Activated T-helper 1 cell treated with Interleukin-2 at 50 U/mL for 16 hours (primary cell): ENCODE data around the gene BTNL9.
"Not testable (repeated sequence)": the region's sequence is repeated elsewhere in the genome, so short reads cannot be mapped to it uniquely, and the experiment has no call there.

ENCODE experiments used
- DNase-seq: peaks from one replicate; pipeline ENCODE4 v3.0.0-alpha.2; 2020; ENCODE audit warnings: low read depth

The BTNL9 gene

DNA sequence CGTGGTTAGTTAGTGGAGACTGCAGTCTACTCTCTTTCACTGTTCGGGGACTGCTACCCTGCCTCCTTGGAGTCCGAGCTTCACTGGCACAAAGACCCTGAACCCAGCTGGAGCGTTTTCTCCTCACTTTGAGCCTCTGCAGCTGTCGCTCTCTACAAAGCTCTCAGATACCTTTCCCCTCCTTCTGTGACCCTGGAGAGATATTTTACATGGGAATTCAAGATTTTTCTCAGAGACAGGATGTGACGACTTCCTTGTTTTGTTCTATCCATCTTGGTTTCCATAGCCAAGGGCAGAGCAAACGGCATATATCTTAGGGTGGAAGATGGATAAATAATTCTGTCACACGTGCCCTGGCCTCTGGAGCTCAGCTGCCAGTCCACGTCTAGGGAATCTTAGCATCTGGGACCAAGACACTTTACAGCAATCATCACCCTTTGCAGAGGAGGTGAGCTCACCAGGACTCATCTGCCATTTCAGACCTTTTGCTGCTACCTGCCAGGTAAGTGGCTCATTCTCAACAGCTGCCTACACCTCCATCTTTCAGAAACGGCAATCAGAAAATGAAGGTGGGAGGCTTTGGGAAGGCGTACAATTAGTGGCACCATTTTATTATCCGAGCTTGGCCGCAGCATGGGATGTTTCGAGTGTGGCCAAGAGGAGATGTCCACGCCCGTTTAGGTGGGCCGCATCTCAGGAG is at the start of gene BTNL9:
BTNL9 (plus strand) TSS at position 336 of the 700 bp plus-strand sequence. CDS start 5,224 bp downstream, outside the sequence.
- no peak for DNase-seq

DNA sequence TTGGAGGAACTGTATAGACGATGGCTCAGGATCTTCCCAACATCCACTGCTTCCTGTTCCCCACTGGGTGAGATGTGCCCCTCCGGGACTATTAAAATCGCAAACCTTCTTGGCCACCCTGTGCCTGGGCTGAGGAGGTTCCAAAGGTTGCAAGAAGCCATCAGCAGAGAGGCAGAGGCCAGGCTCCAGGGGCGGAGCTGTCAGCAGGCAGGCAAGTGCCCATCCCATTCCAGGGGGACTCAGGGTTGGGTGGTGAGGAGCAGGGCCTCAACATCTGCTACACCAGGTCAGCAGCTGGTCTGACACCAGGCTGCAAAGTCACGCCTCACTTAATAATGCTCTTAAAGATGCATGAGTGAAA is 49.2 kb upstream of the BTNL9 start:
- no peak for DNase-seq

DNA sequence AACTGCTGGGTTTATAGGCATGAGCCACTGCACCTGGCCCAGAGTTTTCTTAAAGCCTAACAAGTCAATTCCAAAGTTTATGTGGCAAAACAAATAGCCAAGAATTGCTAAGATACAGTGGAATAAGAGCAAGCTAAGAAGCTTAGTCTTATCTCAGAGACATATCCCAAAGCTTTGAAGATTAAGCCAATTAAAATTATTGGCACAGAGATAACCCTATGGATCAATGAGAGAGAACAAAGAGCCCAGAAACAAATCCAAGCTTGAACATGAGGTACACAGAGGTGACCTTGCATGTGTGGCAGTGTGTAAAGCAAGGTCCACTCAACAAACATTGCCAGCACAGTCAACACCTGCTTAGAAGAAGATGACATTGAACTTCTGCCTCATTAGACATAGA is 38.1 kb upstream of the BTNL9 start:
- no peak for DNase-seq

DNA sequence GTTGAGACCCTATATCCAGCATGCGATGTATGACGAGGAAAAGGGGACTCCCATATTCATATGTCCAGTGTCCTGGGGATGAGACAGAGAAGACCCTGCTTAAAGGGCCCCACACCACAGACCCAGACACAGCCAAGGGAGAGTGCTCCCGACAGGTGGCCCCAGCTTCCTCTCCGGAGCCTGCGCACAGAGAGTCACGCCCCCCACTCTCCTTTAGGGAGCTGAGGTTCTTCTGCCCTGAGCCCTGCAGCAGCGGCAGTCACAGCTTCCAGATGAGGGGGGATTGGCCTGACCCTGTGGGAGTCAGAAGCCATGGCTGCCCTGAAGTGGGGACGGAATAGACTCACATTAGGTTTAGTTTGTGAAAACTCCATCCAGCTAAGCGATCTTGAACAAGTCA is 34.3 kb upstream of the BTNL9 start:
- no peak for DNase-seq

DNA sequence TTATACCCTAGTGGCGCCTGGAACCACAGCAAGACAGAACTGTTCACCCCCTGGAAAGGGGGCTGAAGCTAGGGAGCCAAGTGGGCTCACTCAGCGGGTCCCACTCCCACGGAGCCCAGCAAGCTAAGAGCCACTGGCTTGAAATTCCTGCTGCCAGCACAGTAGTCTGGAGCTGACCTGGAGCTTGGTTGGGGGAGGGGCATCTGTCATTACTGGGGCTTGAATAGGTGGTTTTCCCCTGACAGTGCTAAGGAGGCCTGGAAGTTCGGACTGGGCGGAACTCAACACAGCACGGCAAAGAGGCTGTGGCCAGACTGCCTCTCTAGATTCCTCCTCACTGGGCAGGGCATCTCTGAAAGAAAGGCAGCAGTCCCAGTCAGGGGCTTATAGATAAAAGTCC is 31.9 kb upstream of the BTNL9 start:
- DNase-seq = no peak

DNA sequence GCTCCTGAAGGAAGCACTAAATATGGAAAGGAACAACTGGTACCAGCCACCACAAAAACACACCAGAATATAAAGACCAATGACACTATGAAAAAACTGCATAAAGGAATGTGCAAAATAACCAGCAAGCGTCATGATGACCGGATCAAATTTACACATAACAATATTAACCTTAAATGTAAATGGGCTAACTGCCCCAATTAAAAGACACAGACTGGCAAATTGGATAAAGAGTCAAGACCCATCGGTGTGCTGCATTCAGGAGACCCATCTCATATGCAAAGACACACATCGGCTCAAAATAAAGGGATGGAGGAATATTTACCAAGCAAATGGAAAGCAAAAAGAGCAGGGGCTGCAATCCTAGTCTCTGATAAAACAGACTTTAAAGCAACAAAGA is 30.0 kb upstream of the BTNL9 start:
- not testable (repeated sequence) for DNase-seq

DNA sequence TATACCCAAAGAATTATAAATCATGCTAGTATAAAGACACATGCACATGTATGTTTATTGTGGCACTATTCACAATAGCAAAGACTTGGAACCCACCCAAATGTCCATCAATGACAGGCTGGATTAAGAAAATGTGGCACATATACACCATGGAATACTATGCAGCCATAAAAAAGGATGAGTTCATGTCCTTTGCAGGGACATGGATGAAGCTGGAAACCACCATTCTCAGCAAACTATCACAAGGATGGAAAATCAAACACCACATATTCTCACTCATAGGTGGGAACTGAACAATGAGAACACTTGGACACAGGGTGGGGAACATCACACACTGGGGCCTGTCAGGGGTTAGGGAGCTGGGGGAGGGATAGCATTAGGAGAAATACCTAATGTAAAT is 25.4 kb upstream of the BTNL9 start:
- not testable (repeated sequence) for DNase-seq

DNA sequence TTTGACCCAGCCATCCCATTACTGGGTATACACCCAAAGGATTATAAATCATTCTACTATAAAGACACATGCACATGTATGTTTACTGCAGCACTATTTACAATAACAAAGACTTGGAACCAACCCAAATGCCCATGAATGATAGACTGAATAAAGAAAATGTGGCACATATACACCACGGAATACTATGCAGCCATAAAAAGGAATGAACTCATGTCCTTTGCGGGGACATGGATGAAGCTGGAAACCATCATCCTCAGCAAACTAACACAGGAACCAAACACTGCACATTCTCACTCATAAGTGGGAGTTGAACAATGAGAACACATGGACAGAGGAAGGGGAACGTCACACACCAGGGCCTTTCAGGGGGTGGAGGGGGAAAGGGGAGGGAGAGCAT is 22.6 kb upstream of the BTNL9 start:
- not testable (repeated sequence) for DNase-seq

DNA sequence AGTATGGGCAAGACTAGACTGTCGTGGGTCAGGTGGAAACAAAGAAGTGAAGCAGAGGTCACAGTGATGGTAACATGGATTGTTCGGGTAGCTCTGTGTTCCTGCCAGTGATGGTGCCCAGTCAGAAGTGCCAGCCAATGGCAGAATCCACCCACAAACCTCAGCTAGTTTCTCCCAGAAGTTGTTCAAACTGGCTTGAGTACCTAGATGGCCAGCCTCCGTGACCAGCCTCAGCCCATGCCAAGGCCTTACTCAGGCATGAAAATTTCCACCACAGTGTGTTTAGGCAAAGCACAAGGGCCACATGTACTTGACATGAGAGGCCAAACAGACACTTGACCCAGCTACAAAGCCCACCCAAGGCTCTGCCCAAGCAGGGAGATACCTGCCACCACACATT is 19.4 kb upstream of the BTNL9 start:
- no peak for DNase-seq

DNA sequence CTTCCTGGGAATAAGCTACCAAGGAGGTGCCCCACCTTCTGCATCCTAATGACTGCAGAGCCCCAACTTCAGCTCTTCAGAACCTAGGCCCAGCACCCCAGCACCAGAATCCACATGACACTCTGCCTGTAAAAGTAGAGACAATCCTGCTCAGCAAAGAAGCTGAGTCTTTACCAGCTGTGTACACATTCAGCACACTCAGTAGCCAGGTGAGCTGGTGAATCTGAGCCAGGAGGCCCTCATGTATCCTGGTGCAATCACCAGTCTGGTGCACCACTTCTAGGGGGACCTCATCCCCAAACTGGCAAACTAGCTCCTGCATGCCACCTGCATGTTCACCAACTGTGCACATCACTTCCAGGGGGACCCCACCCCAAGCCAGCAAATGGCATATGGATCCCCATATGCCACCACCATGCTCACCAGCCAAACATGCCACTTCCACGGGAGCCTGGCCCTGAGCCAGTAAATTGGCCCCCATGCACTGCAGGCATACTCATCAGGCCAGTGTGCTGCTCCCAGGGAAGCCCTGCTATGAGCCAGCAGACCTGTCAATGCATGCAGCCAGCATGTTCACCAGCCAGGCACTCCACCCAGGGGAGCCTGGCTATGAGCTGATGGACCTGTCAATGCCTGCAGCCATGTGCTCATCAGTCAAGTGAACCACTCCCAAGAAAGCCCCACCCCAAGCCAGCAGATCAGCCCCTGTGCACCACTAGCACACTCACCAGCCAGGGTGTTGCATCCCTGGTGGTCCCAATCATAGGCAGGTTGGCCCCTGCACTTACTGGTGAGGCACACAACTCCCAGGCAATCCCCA is 15.6 kb upstream of the BTNL9 start:
- no peak for DNase-seq

DNA sequence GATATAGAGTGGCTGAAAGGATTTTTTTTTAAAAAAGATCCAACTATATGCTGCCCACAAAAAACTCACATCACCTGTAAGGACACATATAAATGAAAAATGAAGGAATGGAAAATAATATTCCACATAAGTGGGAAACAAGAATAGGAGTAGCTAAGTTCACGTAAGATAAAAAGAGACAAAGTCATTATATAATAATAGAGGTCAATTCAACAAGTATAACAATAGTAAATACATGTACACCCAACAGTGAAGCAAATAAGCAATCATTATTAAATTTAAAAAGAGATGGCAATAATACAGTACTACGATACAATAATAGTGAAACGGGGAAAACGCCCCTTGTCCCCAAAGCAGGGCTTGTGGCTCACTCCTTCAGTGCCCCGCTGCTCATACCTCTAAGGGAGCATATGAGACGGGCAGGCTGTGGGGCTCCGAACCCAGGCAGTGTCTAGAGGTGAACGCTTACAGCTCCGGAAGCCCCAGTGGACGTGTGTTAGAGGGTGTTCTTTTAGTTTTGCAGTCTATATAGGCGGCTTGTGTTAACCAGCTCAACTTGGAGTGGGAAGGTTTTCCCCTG is 12.5 kb upstream of the BTNL9 start:
- no peak for DNase-seq

DNA sequence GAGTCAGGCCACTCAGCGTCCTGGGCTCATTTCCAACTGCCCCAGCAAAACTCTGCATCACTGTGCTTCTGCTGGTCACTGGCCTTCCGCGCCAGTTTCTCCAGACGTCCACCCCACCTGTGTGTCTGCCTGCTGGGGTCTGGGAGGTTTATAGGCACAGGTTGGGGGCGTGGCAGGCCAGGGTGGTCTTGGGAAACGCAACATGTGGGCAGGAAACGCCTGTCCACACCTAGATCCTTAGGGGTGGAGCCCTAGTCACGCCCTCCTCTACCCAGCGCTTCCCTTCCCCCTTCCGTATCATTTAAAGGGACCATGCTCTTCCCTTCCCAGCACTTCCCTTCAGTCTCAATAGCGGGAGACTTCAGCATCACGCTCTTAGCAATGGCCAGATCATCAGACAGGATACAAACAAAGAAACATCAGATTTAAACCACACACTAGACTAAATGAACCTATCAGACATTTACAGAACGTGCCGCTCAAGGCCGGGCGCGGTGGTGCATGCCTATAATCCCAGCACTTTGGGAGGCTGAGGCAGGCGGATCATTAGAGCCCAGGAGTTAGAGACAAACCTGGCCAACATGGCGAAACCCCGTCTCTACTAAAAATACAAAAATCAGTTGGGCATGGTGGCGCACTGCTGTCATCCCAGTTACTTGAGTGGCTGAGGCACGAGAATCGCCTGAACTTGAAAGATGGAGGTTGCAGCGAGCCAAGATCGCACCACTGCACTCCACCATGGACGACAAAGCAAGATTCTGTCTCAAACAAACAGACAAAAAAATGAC is 11.8 kb upstream of the BTNL9 start:
- DNase-seq = no peak

DNA sequence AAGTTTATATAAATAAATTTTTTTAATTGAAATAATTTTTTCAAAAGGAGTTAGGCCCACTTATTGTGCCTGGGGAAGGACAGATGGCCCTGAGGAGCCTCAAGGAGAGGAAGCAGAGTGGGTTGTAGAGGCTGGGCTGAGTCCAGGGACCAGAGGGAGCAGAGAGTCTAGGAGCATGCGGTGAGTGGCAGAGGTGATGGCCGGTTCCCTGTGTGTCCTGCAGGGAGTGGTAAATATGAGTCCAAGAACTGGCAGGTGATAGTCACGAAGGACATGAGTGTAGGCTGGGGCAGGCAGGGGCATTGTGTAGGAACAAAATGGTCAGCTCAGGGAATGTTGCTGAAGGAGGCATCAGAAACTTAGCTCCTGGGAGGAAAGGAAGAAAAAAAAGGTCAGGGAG is 8.3 kb upstream of the BTNL9 start:
- DNase-seq = no peak

DNA sequence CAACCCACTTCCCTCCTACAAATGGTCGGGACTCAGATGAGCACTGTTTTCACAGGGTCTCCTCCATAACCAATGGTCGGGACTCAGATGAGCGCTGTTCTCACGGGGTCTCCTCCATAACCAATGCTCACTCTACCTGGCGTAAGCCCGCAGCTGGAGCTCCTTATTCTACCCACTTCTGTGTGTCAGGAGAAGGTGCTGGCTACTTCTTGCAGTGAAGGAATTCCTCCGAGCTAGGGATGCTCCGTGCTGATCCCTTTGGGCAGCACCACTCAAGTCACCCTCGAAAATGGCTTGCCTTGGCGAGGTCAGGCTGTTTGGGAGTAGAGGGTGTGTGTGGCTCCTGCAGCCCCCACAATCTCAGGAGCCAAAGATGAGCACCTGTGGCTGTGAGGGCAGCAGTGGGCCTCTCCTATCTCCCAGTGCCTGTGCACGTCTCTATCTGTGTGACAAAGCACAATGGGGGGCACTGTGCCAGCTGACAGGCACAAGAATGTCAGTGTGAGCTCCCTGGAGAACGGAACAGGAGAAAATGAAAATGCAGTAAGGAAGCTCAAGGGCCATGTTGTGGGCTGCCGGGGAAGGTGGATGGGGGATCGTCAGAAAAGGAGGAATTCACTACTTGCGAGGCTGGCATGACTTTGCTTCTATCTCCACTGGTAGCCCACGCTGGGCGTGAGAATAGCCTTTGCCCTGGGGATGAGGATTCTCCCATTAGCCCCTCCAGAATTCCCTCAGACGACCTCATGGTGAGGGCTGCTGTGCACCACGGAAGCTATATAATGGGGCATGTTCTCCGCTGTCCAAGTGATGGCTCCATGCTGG is 3.9 kb upstream of the BTNL9 start:
- DNase-seq = no peak

DNA sequence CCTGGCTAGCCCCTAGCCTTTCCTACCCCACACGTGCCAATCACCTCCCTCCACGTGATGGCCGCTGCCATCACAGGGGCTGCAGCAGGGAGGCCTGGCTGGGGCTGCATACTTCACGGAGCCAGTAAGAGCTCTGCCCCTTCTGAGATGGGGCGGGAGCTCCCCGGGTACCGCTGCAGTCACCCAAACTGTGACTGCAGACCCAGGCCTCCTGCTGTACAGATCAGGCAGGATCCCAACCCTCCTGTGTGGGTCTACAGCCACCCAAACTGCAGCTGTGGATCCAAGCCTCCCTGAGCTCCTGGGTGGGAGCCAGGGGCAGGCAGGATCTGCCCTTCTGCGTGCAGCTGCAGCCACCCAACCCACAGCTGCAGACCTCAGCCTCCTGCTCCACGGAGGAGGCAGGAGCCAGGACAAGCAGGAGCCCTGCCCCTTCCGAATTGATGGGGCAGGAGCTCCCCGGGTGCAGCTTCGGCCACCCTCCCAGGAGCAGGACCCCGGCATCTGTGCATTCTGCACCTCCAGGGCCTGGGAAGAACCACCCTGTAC is 3.2 kb upstream of the BTNL9 start:
- DNase-seq = no peak

DNA sequence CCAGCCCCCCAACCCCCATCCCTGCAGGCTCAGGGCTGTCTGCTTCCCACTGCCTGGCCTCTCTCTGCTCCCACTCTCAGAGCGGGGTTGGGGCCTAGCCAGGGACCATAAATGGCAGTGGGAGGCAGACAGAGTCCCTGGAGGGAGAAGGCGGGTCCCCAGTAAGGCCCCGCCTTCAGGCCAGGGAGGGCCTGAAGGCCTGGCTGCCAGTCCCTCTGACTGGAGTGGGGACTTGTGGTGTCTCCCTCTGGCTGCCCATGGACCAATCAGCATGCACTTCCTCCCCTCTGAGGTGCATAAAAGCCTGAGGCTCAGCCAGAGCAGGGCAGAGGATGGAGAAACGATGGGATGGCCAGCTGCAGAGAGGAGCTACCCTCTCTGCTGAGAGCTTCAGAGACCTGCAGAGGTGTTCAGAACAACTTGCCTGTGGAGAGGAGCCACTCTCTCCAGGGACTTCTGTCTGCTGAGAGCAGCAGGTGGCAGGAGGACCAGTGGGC is 2.7 kb upstream of the BTNL9 start:
- DNase-seq = no peak

DNA sequence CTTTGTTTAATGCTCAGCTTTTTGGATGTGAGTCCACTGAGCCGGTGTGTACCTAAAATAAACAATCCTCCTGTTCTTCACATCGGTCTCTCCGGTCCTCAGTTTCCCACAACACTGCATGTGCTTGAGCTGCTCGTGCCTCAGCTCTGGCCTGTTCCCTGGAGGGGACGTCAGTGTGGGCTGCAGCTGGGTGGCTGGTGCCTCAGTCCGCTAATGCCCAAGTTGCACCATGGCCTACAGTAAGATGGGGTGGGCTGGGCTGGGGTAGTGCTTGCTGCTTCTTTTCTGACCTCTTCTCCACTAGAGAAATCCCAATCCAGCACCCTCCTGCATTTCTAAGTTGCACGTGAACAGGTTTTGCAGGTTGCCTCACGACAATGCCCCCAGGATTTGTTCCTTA is 595 bp upstream of the BTNL9 start:
- no peak for DNase-seq

DNA sequence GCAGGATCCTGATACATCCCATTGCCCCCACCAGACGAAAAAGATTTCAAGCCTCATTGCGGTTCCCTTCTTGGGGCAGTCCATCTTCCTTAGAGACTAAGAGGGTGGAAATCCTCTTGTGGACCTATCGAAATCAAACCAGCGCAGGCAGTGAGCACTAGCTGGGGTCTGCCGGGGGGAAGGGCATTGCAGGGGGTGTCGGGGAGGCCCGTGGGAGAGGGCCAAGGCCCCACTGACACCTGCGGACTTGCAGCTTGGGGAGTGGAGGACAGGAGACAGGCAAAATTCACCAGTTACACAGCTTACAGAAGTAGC is 522 bp downstream of the BTNL9 start:
- DNase-seq = no peak

DNA sequence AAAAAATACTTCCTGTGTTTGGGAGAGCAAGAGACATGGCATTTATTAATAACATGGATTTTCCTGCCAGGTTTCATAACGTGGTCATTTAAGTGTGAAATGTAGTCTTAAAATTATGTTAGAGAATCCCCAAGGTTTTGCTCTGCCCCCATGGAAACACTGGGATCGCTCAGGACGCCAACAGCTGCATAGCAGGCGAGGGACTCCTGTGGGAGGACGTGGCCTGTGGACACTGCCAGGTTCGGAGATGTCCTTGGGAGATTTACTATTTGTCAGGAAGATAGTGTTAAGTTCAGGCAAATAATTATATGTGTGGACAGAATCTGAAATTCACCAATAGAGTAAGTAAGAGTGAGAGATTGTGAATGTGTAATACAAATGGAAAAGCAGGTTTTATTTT is 977 bp downstream of the BTNL9 start:
- no peak for DNase-seq

DNA sequence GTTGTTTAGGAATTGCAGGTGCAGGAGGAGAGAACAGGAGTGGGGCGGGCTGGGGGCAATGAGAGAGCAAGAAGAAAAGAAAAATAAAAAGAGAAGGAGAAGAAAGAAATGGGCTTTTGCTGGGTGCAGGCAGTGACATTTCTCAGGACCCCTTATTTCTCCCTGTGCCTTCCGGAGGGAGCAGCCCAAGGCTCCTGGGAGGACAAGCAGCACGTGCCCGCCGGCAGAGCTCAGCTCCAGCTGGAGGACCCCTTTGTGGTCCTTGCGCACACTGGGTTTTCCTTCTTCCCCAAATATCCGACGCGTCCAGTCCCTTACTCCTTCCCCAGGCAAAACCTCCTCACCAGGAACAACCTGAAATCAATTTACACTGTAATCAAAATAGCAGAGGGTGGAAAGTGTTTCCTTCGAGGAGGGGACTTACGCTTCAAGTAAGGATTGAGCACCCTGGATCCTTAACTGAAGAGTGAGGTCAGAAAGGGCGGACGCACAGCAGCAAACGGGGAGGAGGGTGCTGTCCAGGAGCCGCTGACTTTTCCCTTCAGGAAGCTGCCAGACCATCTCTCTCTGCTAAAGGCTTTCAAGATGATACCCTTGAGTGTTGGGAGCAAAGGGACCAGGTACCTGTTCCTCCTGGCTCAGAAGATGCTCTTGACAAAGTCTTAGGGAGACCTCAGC is 2.1 kb downstream of the BTNL9 start:
- no peak for DNase-seq

DNA sequence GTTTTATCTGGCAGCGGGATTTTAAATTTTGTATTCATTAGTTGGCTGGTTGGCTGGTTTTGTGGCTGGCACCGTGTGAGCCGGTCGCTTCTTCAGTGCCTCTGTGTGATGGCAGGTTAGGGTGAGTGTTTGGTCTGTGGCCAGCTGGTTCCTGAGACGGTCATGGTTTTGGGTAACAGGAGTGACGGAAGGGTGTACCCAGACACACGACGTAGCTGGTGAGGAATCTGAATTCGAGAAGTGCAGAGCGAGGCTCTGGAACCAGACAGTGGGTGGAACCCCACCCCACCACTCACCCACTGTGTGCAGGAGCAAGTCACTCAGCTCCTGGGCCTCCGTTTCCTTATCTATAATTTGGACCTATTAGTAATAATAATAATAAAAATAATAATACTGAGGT is 2.7 kb downstream of the BTNL9 start:
- DNase-seq = no peak
